GM12878 (cell line): Measurements from ENCODE around the gene EPB41L1.

ENCODE experiments used
- BCL11A ChIP-seq: IDR thresholded peaks from 2 replicates; pipeline ENCODE4 v1.6.1; 2011; ENCODE audit warnings: low read depth, low read length
- MTA3 ChIP-seq: IDR thresholded peaks from 2 replicates; pipeline ENCODE4 v1.6.1; 2012; ENCODE audit warnings: low read length, inconsistent platforms, borderline replicate concordance
- POLR2A ChIP-seq: IDR thresholded peaks from 2 replicates; pipeline ENCODE4 v1.6.1; 2011; ENCODE audit warnings: low read depth, mild to moderate bottlenecking, low read length
- PRDM15 ChIP-seq: fragments of 450-650 bp; formaldehyde crosslinking; IDR thresholded peaks from 2 replicates; pipeline ENCODE4 v1.4.0; 2020; ENCODE audit warnings: mild to moderate bottlenecking, moderate library complexity
- RCOR1 ChIP-seq: conservative IDR thresholded peaks from 2 replicates; pipeline ENCODE4 v1.6.1; 2012; ENCODE audit warnings: low read depth, low read length, improper control_type of control experiment
- TAF1 ChIP-seq: IDR thresholded peaks from 2 replicates; pipeline ENCODE4 v1.6.1; 2011; ENCODE audit warnings: mild to moderate bottlenecking, low read depth, low read length, borderline replicate concordance
- TCF12 ChIP-seq: IDR thresholded peaks from 2 replicates; pipeline ENCODE4 v1.6.1; 2011; ENCODE audit warnings: low read depth, mild to moderate bottlenecking, low read length
- YY1 ChIP-seq: IDR thresholded peaks from 2 replicates; pipeline ENCODE4 v1.6.1; 2011; ENCODE audit warnings: low read depth, mild to moderate bottlenecking, low read length
- ZNF592 ChIP-seq: fragments of 450-650 bp; IDR thresholded peaks from 2 replicates; pipeline ENCODE4 v1.6.1; 2017; ENCODE audit warnings: mild to moderate bottlenecking, moderate library complexity
- TF ChIP-seq, protein P1 (sequence below): IDR thresholded peaks from 2 replicates; pipeline ENCODE4 v1.6.1; 2012; ENCODE audit warnings: low read depth, low read length, improper control_type of control experiment

GRCh38 chr20:36147690-36148089 is 6.8 kb upstream of the EPB41L1 start:
- TF ChIP-seq, protein P1, sequence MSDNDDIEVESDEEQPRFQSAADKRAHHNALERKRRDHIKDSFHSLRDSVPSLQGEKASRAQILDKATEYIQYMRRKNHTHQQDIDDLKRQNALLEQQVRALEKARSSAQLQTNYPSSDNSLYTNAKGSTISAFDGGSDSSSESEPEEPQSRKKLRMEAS: no peak
- TF ChIP-seq YY1 (no peak), ZNF592 (no peak), TCF12 (no peak), TAF1 (no peak), PRDM15 (CRISPR knock-in tag) (no peak), RCOR1 (no peak), BCL11A (no peak), POLR2A (no peak), MTA3 (no peak)
